Uterus (tissue), 4 donors: ENCODE measurements around the gene ZC3H15. TPM values are rescaled to one million over a fixed set of nuclear protein-coding genes. Genes with fewer than 3 reads are reported as not detected.
"Not testable (repeated sequence)": the region's sequence is repeated elsewhere in the genome, so short reads cannot be mapped to it uniquely, and the experiment has no call there.

Experiments
- DNase-seq, 2 donors: peaks; one replicate each; pipeline ENCODE4 v3.0.0-alpha.2; 2019 to 2020
- H3K27ac ChIP-seq, 2 donors: fragments of 200-600 bp; sonication (generic); 1 replicate in 1 of 2; 2 replicates in 1 of 2; pipeline ENCODE4 v1.5.1; 2016 to 2018
- H3K27me3 ChIP-seq, 2 donors: fragments of 200-600 bp; sonication (generic); one replicate each; pipeline ENCODE4 v1.5.1; 2018 to 2019; ENCODE audit warnings: control low read depth in 1 of 2
- H3K36me3 ChIP-seq, 2 donors: fragments of 200-600 bp; sonication (generic); one replicate each; pipeline ENCODE4 v1.5.1; 2019; ENCODE audit warnings: control low read depth in 1 of 2
- H3K4me1 ChIP-seq, 2 donors: fragments of 200-600 bp; sonication (generic); one replicate each; pipeline ENCODE4 v1.5.1; 2018 to 2019; ENCODE audit warnings: control low read depth in 1 of 2
- H3K4me3 ChIP-seq, 2 donors: fragments of 200-600 bp; sonication (generic); 1 replicate in 1 of 2; 2 replicates in 1 of 2; pipeline ENCODE4 v1.5.1; 2018 to 2019; ENCODE audit warnings: mild to moderate bottlenecking in 1 of 2
- H3K9me3 ChIP-seq, 2 donors: fragments of 200-600 bp; sonication (generic); one replicate each; pipeline ENCODE4 v1.5.1; 2019; ENCODE audit warnings: control low read depth in 1 of 2
- POLR2A ChIP-seq, 2 donors: fragments of 450-650 bp; IDR thresholded peaks; one replicate each; pipeline ENCODE4 v1.6.1; 2016; ENCODE audit warnings: antibody characterized with exemption in 2 of 2, mild to moderate bottlenecking in 1 of 2, moderate library complexity in 1 of 2
- intact Hi-C: fragments of 100-400 bp; cut with DNase I; formaldehyde crosslinking; loops from one replicate; pipeline ENCODE4 v1.15.1; 2023; ENCODE audit warnings: low total_unique reads
- total RNA-seq, 4 donors: library from RNA; depleted of rRNA in 3 of 4; stranded (reverse); fragments of >200 nt in 3 of 4; gene quantifications; one replicate each; pipeline versions ENCODE4 v1.1.0 to v1.2.4, GENCODE V29; 2014 to 2023
- TF ChIP-seq, protein P1 (sequence below), 4 experiments: fragments of 200-600 bp in 2 of 4; fragments of 450-650 bp in 2 of 4; sonication (generic) in 2 of 4; IDR thresholded peaks; one replicate each; pipeline ENCODE4 v1.5.1; 2016 to 2019; ENCODE audit warnings: antibody characterized with exemption in 4 of 4, mild to moderate bottlenecking in 2 of 4, moderate library complexity in 1 of 4
- donor health status: DM: yes; HTN: yes; CAD: no.

The ZC3H15 gene
- 10 to 100 TPM; 28.2 to 82.1 (median 49.5) TPM for total RNA-seq

DNA sequence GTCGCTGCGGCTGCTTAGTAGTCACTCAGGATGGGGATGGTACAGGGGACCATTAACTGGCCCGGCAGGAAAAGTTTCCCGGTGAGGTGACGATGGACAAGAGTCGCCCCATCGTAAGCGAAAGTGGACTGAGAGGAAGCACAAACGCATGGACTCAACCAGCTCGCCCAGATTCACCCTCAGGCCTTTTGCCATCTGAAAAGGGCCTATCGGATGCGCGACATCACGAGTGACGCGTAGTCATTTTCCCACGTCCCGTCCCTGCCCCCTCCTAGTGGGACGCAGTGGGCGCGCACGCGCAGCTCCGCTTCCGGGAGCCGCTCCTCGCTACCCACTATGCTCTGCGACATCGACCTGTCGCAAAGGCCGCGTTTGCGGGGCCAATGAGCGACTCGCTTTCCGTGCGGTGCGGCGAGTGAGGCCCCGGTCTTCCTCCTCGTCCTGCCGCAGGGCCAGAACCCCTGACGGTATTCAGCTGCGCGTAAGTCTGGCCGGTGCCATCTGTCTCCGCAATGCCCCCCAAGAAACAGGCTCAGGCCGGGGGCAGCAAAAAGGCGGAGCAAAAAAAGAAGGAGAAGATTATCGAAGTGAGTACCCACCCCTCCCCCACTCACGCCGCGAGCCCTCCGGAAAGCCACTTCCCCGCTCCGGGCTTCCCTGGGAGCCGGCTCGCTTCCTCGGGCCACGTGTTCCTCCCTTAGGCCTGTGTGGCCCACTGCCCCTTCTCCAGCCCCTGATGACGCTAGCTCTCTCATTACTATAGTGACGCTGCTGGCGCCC lies at the start of gene ZC3H15:
Gene ZC3H15, plus strand, starts transcription at position 390 of the 780 bp plus-strand sequence. Its CDS starts 123 bp downstream, at position 513.
- peak; percentile 95 to 96 for DNase-seq
- TF ChIP-seq, protein P1, sequence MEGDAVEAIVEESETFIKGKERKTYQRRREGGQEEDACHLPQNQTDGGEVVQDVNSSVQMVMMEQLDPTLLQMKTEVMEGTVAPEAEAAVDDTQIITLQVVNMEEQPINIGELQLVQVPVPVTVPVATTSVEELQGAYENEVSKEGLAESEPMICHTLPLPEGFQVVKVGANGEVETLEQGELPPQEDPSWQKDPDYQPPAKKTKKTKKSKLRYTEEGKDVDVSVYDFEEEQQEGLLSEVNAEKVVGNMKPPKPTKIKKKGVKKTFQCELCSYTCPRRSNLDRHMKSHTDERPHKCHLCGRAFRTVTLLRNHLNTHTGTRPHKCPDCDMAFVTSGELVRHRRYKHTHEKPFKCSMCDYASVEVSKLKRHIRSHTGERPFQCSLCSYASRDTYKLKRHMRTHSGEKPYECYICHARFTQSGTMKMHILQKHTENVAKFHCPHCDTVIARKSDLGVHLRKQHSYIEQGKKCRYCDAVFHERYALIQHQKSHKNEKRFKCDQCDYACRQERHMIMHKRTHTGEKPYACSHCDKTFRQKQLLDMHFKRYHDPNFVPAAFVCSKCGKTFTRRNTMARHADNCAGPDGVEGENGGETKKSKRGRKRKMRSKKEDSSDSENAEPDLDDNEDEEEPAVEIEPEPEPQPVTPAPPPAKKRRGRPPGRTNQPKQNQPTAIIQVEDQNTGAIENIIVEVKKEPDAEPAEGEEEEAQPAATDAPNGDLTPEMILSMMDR (IDR thresholded peaks at IDR 0.05) = peak in 2 of 4 experiments; percentile 24 to 29
- peak; percentile 69 to 89 for TF ChIP-seq POLR2A (IDR thresholded peaks at IDR 0.05)
- no peaks in the 10 kb centered on the region for H3K36me3 ChIP-seq

DNA sequence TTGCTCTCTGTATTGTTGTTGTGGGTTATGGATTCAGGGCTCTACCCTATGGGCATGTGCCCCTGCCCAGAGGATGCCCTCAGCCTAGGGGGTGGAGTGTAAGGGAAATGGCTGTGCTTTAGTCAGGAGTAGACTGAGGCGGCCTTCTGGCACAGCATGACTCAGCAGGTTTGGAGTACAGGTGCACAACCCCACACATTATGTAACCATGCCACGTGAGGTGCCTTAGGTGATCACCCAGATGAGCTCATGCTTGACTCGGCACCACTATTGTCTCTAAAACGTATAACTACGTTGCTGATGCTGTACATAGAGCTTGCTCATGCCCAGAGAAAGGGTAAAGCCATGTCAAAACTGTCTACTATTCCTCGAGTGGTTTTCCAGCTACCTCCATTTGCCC lies 48.3 kb upstream of the ZC3H15 start:
- TF ChIP-seq, protein P1 (IDR thresholded peaks at IDR 0.05) = no peak
- no peak for TF ChIP-seq POLR2A (IDR thresholded peaks at IDR 0.05)
- intact Hi-C loops = no loop called here
- H3K4me1 ChIP-seq = no peaks in the 10 kb centered on the region
- H3K4me3 ChIP-seq = no peak overlapping the region
- no peak for DNase-seq
- no peak overlapping the region for H3K27ac ChIP-seq
- no peaks in the 10 kb centered on the region for H3K36me3 ChIP-seq
- H3K27me3 ChIP-seq = no peaks in the 10 kb centered on the region
- H3K9me3 ChIP-seq = no peaks in the 10 kb centered on the region

More for the DNA sequence above, at the start of gene ZC3H15:
- H3K4me1 ChIP-seq = peaks cover 7 to 28% of the 10 kb centered on the region in 2 donors
- H3K27me3 ChIP-seq = no peaks in the 10 kb centered on the region
- H3K9me3 ChIP-seq = no peaks in the 10 kb centered on the region
- H3K27ac ChIP-seq = peak within 1 kb of the TSS; percentile 85 to 90
- peak within 1 kb of the TSS; percentile 92 to 96 for H3K4me3 ChIP-seq
- intact Hi-C loops = no loop called here

DNA sequence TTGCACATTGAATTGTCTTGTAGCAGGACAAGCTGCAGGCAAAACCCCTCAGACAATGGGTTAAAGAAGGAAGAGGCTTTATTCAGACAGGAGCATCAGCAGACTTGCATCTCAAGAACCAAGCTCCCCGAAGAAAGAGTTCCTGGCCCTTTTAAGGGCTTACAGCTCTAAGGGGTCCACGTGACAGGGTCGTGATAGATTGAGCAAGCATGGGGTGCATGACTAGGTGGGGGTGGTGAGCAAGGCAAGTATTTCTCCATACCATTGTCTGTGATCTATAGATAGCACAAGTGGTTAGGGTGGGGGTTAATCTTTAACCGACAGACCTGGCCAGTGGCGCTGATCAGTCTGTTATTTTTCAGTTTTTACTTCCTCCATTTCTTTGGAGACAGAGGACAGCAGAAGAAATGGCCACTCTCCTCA lies 46.4 kb upstream of the ZC3H15 start:
- H3K27ac ChIP-seq, H3K36me3 ChIP-seq, intact Hi-C loops, H3K9me3 ChIP-seq, H3K4me3 ChIP-seq, H3K27me3 ChIP-seq, H3K4me1 ChIP-seq, DNase-seq: not testable (repeated sequence)

DNA sequence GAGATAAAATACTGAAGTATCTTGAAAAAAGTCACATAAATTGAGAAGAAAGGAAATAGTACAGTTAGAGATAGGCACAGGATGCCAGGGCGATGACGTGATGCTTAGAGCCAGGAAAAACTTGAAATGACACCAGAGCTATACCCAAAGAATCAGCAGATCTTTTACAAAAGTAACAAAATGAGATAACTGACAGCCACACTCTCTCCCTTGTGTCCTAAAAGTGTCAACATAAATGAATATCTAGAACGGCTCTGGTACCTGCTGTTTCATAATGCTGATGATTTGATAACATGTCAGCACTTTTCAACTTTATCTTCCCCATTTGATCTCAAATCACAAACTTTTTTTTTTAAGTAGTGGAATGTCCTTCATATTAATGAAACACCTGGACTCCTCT lies 45.6 kb upstream of the ZC3H15 start:
- Histone ChIP-seq H3K4me3 (no peak overlapping the region), H3K36me3 (no peaks in the 10 kb centered on the region), H3K27me3 (no peaks in the 10 kb centered on the region), H3K9me3 (no peaks in the 10 kb centered on the region), H3K27ac (no peak overlapping the region), H3K4me1 (no peaks in the 10 kb centered on the region)
- intact Hi-C loops = no loop called here
- TF ChIP-seq, protein P1 (IDR thresholded peaks at IDR 0.05) = no peak
- TF ChIP-seq POLR2A (IDR thresholded peaks at IDR 0.05) = no peak
- DNase-seq = no peak

DNA sequence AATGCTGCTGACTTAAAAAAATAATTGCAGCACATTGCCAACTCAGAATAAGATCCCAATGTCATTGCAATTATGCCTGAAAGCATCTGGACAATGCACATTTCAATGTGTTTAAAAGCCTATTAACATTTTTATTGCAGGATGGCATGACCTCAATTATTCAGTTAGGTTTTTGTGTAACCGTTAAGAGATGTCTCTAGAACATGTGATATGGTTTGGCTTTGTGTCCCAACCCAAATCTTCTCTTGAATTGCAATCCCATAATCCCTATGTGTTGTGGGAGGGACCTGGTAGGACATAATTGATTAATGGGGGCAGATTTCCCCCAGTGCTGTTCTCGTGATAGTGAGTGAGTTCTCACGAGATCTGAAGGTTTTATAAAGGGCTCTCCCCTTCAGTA lies 43.2 kb upstream of the ZC3H15 start:
- Histone ChIP-seq H3K4me3 (no peak overlapping the region), H3K27me3 (no peaks in the 10 kb centered on the region), H3K9me3 (no peaks in the 10 kb centered on the region), H3K36me3 (no peaks in the 10 kb centered on the region), H3K4me1 (no peaks in the 10 kb centered on the region), H3K27ac (no peak overlapping the region)
- intact Hi-C loops = no loop called here
- TF ChIP-seq, protein P1 (IDR thresholded peaks at IDR 0.05) = no peak
- TF ChIP-seq POLR2A (IDR thresholded peaks at IDR 0.05) = no peak
- DNase-seq = no peak
